ENCODE measurements around the gene PDE6A. TPM values are rescaled to one million over a fixed set of nuclear protein-coding genes. Genes with fewer than 3 reads are reported as not detected.

The PDE6A gene
- total RNA-seq, 1 donor from 2014 or later: 0.14 TPM

GRCh38 chr5:149871471-149871870, 73.1 kb downstream of the PDE6A start:
- Histone ChIP-seq H4K20me1 (ENCODE audit: insufficient read depth, low read length) (no peaks in the 10 kb centered on the region), H3K27me3 (ENCODE audit: insufficient read depth, low read length) (peaks cover 15% of the 10 kb centered on the region), H3K9me3 (ENCODE audit: insufficient read depth, low read depth, low read length) (no peaks in the 10 kb centered on the region), H3K27ac (ENCODE audit: low read depth, low read length) (no peak overlapping the region), H3K4me2 (ENCODE audit: low read length) (no peak overlapping the region), H3K9ac (ENCODE audit: low read length) (no peak overlapping the region), H3K79me2 (ENCODE audit: insufficient read depth, low read length) (no peaks in the 10 kb centered on the region), H2AFZ (ENCODE audit: low read depth, low read length) (no peak overlapping the region), H3K4me1 (ENCODE audit: insufficient read depth, low read length) (no peaks in the 10 kb centered on the region), H3K4me3 (ENCODE audit: insufficient read depth, low read depth, low read length) (no peak overlapping the region), H3K36me3 (ENCODE audit: insufficient read depth, low read length) (no peaks in the 10 kb centered on the region)
- TF ChIP-seq EZH2 (IDR thresholded peaks at IDR 0.05; ENCODE audit: insufficient read depth, low read length): no peak
- TF ChIP-seq, protein P1, sequence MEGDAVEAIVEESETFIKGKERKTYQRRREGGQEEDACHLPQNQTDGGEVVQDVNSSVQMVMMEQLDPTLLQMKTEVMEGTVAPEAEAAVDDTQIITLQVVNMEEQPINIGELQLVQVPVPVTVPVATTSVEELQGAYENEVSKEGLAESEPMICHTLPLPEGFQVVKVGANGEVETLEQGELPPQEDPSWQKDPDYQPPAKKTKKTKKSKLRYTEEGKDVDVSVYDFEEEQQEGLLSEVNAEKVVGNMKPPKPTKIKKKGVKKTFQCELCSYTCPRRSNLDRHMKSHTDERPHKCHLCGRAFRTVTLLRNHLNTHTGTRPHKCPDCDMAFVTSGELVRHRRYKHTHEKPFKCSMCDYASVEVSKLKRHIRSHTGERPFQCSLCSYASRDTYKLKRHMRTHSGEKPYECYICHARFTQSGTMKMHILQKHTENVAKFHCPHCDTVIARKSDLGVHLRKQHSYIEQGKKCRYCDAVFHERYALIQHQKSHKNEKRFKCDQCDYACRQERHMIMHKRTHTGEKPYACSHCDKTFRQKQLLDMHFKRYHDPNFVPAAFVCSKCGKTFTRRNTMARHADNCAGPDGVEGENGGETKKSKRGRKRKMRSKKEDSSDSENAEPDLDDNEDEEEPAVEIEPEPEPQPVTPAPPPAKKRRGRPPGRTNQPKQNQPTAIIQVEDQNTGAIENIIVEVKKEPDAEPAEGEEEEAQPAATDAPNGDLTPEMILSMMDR (IDR thresholded peaks at IDR 0.05; ENCODE audit: insufficient read depth, low read depth, low read length): no peak
- Mint-ChIP-seq H3K9me3 (ENCODE audit: unreplicated experiment) (peaks cover 4% of the 10 kb centered on the region), H3K27me3 (ENCODE audit: low read depth, unreplicated experiment) (peaks cover 13% of the 10 kb centered on the region), H3K4me1 (ENCODE audit: low read depth, unreplicated experiment) (peaks cover 8% of the 10 kb centered on the region), H3K36me3 (ENCODE audit: low read depth, unreplicated experiment) (peaks cover 2% of the 10 kb centered on the region), H3K27ac (ENCODE audit: unreplicated experiment) (no peak overlapping the region), H3K4me3 (ENCODE audit: unreplicated experiment) (no peak overlapping the region)
- FAIRE-seq: no peak
- DNase-seq (ENCODE audit: low read depth): no peak

DNA sequence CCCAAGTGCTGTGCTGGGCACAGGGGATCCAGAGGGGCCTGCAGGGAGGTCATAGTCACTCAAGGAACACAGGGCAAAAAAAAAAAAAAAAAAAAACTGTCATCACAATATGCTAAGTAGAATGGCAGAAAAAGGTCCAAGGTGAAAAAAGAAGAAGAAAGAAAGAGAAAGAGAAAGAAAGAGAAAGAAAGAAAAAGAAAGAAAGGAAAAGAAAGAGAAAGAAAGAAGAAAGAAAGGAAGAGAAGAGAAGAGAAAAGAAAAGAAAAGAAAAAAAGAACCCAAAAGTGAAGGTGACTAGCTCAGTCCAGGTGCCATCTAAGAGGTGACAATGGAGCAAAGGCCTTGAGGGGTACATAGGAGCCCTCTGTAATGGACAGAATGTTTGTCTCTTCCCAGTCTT, 73.9 kb downstream of the PDE6A start:
- no peaks in the 10 kb centered on the region for H3K36me3 ChIP-seq (ENCODE audit: insufficient read depth, low read length)

GRCh38 chr5:149870232-149870631, 74.4 kb downstream of the PDE6A start:
- H3K9me3 Mint-ChIP-seq (ENCODE audit: unreplicated experiment): peaks cover 6% of the 10 kb centered on the region
- FAIRE-seq (no peak), DNase-seq (ENCODE audit: low read depth) (no peak)
- Histone ChIP-seq H2AFZ (ENCODE audit: low read depth, low read length) (no peak overlapping the region), H3K9me3 (ENCODE audit: insufficient read depth, low read depth, low read length) (no peaks in the 10 kb centered on the region), H3K27me3 (ENCODE audit: insufficient read depth, low read length) (peaks cover 8% of the 10 kb centered on the region), H4K20me1 (ENCODE audit: insufficient read depth, low read length) (no peaks in the 10 kb centered on the region), H3K79me2 (ENCODE audit: insufficient read depth, low read length) (no peaks in the 10 kb centered on the region), H3K27ac (ENCODE audit: low read depth, low read length) (no peak overlapping the region), H3K4me2 (ENCODE audit: low read length) (no peak overlapping the region), H3K4me1 (ENCODE audit: insufficient read depth, low read length) (no peaks in the 10 kb centered on the region), H3K36me3 (ENCODE audit: insufficient read depth, low read length) (no peaks in the 10 kb centered on the region), H3K4me3 (ENCODE audit: insufficient read depth, low read depth, low read length) (no peak overlapping the region), H3K9ac (ENCODE audit: low read length) (no peak overlapping the region)
- no peak overlapping the region for H3K27ac Mint-ChIP-seq (ENCODE audit: unreplicated experiment)
- H3K4me3 Mint-ChIP-seq (ENCODE audit: unreplicated experiment): no peak overlapping the region
- TF ChIP-seq, protein P1 (IDR thresholded peaks at IDR 0.05; ENCODE audit: insufficient read depth, low read depth, low read length): no peak
- no peak for TF ChIP-seq EZH2 (IDR thresholded peaks at IDR 0.05; ENCODE audit: insufficient read depth, low read length)
- H3K36me3 Mint-ChIP-seq (ENCODE audit: low read depth, unreplicated experiment): peaks cover 2% of the 10 kb centered on the region
- peaks cover 13% of the 10 kb centered on the region for H3K27me3 Mint-ChIP-seq (ENCODE audit: low read depth, unreplicated experiment)
- peaks cover 8% of the 10 kb centered on the region for H3K4me1 Mint-ChIP-seq (ENCODE audit: low read depth, unreplicated experiment)

More for the DNA sequence above, 73.9 kb downstream of the PDE6A start:
- Histone ChIP-seq H3K4me2 (ENCODE audit: low read length) (no peak overlapping the region), H3K4me1 (ENCODE audit: insufficient read depth, low read length) (no peaks in the 10 kb centered on the region), H3K4me3 (ENCODE audit: insufficient read depth, low read depth, low read length) (no peak overlapping the region), H2AFZ (ENCODE audit: low read depth, low read length) (no peak overlapping the region), H4K20me1 (ENCODE audit: insufficient read depth, low read length) (no peaks in the 10 kb centered on the region), H3K9ac (ENCODE audit: low read length) (no peak overlapping the region), H3K9me3 (ENCODE audit: insufficient read depth, low read depth, low read length) (no peaks in the 10 kb centered on the region), H3K79me2 (ENCODE audit: insufficient read depth, low read length) (no peaks in the 10 kb centered on the region), H3K27ac (ENCODE audit: low read depth, low read length) (no peak overlapping the region), H3K27me3 (ENCODE audit: insufficient read depth, low read length) (peaks cover 11% of the 10 kb centered on the region)
- no peak for DNase-seq (ENCODE audit: low read depth)
- peaks cover 8% of the 10 kb centered on the region for H3K4me1 Mint-ChIP-seq (ENCODE audit: low read depth, unreplicated experiment)
- H3K9me3 Mint-ChIP-seq (ENCODE audit: unreplicated experiment): peaks cover 6% of the 10 kb centered on the region
- H3K4me3 Mint-ChIP-seq (ENCODE audit: unreplicated experiment): no peak overlapping the region
- TF ChIP-seq, protein P1 (IDR thresholded peaks at IDR 0.05; ENCODE audit: insufficient read depth, low read depth, low read length): no peak
- no peak for TF ChIP-seq EZH2 (IDR thresholded peaks at IDR 0.05; ENCODE audit: insufficient read depth, low read length)
- H3K27me3 Mint-ChIP-seq (ENCODE audit: low read depth, unreplicated experiment): peaks cover 13% of the 10 kb centered on the region
- peaks cover 2% of the 10 kb centered on the region for H3K36me3 Mint-ChIP-seq (ENCODE audit: low read depth, unreplicated experiment)
- no peak overlapping the region for H3K27ac Mint-ChIP-seq (ENCODE audit: unreplicated experiment)
- FAIRE-seq: no peak
